ENCODE measurements around the gene TNFSF12. TPM values are rescaled to one million over a fixed set of nuclear protein-coding genes. Genes with fewer than 3 reads are reported as not detected.

The TNFSF12 gene, protein sequence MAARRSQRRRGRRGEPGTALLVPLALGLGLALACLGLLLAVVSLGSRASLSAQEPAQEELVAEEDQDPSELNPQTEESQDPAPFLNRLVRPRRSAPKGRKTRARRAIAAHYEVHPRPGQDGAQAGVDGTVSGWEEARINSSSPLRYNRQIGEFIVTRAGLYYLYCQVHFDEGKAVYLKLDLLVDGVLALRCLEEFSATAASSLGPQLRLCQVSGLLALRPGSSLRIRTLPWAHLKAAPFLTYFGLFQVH
- total RNA-seq = 6.1 and 8.2 TPM in 2 replicates

DNA sequence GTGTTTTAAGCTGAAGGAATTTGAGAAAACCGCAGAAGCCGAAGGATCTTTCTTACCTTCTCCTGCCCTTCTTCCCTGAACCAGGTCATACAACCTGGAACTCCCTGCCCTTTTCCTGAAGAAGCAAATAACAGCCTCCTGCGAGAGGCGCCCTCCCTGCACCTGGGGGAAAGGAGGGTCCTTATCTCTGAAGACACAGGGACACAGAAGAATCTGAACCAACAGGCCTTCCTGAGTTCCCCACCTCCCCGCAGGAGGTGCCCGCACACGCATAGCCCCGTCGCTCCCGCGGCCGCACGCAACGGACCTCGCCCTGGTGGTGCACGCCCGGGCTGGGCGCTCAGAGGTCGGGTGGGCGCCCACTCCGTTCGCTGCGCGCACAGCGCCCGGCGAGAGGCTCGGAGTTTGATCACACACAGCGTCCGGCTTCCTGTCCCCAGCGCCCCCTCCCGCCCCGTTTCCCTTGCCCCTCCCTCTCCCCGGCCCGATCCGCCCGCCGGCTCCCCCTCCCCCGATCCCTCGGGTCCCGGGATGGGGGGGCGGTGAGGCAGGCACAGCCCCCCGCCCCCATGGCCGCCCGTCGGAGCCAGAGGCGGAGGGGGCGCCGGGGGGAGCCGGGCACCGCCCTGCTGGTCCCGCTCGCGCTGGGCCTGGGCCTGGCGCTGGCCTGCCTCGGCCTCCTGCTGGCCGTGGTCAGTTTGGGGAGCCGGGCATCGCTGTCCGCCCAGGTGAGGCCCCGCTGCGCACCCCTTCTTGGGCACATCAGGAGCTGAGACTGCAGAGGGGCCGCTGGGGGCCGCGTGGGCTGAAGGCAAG is at the start of gene TNFSF12:
TNFSF12 (plus strand) TSS at position 474 of the 816 bp plus-strand sequence; CDS start at position 570, 96 bp downstream.
- DNase-seq (ENCODE audit: low read depth, low spot score) = no peak

DNA sequence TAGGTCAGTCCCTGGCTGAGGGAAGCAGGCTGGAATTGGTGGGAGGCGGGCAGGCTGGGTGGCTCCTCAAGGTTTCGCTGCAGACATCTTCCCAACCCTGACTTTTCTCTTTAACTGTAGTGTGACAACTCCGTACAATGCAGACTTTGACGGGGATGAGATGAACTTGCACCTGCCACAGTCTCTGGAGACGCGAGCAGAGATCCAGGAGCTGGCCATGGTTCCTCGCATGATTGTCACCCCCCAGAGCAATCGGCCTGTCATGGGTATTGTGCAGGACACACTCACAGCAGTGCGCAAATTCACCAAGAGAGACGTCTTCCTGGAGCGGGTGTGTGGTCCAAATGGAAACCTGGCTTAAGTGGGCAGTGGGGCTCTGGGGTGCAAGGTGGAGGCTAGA is 49.7 kb upstream of the TNFSF12 start:
- no peak for DNase-seq (ENCODE audit: low read depth, low spot score)

DNA sequence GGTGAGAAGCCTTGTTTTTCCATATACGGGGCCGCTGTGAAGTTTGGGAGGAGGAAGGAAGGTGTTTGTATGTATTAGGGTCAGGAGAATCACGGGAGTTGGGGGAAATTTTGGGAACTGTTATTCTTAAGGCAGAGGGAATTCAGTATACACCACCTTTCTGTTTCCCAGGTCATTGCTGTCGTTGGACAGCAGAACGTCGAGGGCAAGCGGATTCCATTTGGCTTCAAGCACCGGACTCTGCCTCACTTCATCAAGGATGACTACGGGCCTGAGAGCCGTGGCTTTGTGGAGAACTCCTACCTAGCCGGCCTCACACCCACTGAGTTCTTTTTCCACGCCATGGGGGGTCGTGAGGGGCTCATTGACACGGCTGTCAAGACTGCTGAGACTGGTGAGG is 47.1 kb upstream of the TNFSF12 start:
- no peak for DNase-seq (ENCODE audit: low read depth, low spot score)

DNA sequence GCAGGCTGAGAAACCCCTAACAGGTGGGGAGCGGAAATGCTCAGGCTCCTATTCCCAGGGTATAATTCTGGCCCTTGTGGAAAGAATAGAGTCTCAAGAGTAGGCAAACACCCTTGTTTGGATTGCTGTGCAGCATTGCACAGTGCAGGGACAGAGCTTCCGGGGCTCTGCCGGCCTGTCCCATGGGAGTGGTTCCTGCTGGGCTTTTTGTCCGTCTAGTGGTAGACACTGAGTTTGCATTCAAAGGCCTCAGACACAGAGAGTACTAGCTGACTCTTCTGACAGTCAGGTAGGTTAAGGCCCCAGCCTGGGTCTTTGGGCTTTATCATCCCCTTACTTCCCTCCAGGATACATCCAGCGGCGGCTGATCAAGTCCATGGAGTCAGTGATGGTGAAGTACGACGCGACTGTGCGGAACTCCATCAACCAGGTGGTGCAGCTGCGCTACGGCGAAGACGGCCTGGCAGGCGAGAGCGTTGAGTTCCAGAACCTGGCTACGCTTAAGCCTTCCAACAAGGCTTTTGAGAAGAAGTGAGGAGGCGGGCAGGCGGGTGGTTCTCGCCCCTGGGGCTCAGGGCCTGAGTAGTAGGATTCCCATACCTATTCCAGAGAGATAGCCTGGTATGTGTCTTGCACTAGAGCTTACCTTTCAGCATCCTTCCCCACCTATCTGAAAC is 46.5 kb upstream of the TNFSF12 start:
- no peak for DNase-seq (ENCODE audit: low read depth, low spot score)

DNA sequence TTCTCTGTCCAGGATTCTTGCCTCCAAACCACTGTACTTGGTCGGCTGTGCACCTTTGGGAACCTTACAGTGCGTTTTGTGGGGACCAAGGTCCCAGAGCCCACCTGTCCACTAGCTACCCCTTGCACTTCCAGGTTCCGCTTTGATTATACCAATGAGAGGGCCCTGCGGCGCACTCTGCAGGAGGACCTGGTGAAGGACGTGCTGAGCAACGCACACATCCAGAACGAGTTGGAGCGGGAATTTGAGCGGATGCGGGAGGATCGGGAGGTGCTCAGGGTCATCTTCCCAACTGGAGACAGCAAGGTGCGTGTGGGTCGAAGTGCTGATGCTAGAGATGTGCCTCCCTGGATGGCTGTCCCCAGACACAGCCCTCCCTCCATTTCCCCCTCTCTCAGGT is 45.9 kb upstream of the TNFSF12 start:
- DNase-seq (ENCODE audit: low read depth, low spot score) = no peak

DNA sequence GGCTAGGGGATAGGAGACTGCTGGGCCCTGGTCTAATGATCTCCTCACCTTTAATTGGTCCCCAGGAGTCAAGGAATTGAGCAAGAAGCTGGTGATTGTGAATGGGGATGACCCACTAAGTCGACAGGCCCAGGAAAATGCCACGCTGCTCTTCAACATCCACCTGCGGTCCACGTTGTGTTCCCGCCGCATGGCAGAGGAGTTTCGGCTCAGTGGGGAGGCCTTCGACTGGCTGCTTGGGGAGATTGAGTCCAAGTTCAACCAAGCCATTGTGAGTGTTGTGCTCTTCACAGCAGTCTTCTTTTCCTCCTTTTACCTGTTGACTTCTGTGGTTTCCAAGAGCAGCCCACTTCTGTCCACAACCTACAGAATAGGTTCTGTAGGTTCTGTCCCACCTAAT is 45.3 kb upstream of the TNFSF12 start:
- no peak for DNase-seq (ENCODE audit: low read depth, low spot score)

DNA sequence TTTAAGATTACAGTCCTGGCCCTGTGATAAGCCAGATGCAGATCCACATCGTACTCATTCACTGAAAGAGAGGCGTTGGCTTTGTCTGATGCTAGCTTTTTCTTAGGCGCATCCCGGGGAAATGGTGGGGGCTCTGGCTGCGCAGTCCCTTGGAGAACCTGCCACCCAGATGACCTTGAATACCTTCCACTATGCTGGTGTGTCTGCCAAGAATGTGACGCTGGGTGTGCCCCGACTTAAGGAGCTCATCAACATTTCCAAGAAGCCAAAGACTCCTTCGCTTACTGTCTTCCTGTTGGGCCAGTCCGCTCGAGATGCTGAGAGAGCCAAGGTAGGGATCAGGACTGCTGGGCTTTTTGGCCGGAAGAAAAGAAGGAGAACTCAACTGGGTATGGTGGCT is 40.7 kb upstream of the TNFSF12 start:
- DNase-seq (ENCODE audit: low read depth, low spot score) = no peak

DNA sequence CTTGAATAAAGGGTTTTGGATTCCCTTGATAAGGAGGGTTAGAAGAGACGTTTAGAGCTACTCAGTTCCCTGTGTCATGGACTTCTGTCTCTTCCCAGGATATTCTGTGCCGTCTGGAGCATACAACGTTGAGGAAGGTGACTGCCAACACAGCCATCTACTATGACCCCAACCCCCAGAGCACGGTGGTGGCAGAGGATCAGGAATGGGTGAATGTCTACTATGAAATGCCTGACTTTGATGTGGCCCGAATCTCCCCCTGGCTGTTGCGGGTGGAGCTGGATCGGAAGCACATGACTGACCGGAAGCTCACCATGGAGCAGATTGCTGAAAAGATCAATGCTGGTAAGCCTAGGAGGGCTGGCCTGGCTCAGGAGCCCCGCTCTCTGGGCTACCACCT is 40.0 kb upstream of the TNFSF12 start:
- no peak for DNase-seq (ENCODE audit: low read depth, low spot score)

DNA sequence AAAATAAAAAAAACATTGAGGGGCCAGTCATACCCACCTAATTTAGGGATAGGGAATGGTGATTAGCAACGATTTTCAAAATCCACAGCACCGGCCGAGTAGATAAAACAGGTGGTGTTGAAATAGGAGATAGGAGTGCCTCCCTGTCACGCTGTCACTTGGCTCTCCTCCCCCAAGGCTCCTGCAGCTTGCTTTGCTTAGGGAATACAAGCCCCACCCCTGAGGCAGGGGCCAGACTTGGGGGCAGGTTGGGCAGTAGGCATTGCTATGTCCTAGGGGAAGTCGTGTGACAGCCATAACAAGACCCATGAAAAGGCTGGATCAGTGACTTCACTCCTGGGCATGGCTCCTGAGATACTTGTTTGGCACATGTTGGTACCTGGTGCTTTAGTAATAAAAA is 38.9 kb upstream of the TNFSF12 start:
- DNase-seq (ENCODE audit: low read depth, low spot score) = no peak

DNA sequence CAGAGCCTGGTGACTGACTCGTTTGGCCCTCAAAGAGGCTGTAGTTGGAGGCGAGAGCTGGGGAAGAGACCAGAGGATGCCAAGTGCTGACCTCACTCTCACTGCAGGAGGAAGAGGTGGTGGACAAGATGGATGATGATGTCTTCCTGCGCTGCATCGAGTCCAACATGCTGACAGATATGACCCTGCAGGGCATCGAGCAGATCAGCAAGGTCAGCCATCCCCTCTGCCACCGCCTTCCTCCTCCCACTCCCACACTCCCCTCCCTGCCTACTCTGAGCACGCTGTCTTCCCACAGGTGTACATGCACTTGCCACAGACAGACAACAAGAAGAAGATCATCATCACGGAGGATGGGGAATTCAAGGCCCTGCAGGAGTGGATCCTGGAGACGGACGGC is 37.8 kb upstream of the TNFSF12 start:
- no peak for DNase-seq (ENCODE audit: low read depth, low spot score)

DNA sequence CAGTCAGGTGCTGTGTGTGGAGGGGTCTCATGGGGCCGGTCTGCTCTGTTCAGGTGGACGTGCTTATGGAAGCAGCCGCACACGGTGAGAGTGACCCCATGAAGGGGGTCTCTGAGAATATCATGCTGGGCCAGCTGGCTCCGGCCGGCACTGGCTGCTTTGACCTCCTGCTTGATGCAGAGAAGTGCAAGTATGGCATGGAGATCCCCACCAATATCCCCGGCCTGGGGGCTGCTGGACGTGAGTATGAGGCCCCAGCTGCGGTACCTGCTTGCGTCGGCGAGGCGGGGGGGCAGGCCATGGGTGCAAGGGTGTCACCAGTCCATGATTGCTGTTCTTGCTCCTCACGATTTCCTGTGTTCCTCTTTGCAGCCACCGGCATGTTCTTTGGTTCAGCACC is 36.8 kb upstream of the TNFSF12 start:
- DNase-seq (ENCODE audit: low read depth, low spot score) = no peak

DNA sequence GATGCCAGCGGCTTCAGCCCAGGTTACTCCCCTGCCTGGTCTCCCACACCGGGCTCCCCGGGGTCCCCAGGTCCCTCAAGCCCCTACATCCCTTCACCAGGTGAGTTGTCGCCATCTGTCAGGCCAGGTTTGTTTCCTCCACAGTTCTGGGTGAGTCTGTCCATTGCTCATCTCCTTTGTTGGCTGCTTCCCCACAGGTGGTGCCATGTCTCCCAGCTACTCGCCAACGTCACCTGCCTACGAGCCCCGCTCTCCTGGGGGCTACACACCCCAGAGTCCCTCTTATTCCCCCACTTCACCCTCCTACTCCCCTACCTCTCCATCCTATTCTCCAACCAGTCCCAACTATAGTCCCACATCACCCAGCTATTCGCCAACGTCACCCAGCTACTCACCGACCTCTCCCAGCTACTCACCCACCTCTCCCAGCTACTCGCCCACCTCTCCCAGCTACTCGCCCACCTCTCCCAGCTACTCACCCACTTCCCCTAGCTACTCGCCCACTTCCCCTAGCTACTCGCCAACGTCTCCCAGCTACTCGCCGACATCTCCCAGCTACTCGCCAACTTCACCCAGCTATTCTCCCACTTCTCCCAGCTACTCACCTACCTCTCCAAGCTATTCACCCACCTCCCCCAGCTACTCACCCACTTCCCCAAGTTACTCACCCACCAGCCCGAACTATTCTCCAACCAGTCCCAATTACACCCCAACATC is 35.9 kb upstream of the TNFSF12 start:
- no peak for DNase-seq (ENCODE audit: low read depth, low spot score)

DNA sequence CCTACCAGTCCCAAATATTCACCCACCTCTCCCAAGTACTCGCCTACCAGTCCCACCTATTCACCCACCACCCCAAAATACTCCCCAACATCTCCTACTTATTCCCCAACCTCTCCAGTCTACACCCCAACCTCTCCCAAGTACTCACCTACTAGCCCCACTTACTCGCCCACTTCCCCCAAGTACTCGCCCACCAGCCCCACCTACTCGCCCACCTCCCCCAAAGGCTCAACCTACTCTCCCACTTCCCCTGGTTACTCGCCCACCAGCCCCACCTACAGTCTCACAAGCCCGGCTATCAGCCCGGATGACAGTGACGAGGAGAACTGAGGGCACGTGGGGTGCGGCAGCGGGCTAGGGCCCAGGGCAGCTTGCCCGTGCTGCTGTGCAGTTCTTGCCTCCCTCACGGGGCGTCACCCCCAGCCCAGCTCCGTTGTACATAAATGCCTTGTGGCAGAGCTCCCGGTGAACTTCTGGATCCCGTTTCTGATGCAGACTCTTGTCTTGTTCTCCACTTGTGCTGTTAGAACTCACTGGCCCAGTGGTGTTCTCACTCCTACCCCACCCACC is 34.9 kb upstream of the TNFSF12 start:
- DNase-seq (ENCODE audit: low read depth, low spot score) = no peak

DNA sequence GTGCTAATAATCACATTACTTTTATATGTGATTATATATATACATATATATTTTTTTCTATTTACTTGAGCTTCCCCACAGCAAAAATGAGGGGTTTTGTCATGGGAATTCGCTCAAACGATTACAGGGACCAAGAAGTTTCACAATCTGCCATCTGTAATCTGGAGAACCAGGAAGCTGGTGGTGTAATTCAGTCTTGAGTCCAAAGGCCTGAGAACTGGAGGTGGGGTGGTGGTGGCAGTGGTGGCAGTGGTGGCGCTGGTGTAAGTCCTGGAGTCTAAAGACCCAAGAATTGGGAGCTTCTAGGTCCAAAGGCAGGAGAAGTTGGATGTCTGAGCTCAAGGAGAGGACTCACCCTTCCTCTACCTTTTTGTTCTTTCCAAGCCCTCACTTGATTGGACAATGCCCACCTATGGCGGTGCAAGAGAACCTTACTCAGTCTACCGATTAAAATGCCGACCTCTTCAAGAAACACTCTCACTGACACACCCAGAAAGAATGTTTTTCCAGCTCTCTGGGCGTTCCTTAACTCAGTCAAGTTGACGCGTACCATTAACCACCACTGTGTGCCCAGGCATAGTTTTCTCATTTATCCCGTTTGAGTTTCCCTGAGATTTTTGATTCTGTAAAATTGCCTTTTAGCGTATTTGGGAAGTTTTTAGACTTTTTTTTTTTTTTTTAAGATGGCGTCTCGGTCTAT is 32.8 kb upstream of the TNFSF12 start:
- DNase-seq (ENCODE audit: low read depth, low spot score) = no peak

DNA sequence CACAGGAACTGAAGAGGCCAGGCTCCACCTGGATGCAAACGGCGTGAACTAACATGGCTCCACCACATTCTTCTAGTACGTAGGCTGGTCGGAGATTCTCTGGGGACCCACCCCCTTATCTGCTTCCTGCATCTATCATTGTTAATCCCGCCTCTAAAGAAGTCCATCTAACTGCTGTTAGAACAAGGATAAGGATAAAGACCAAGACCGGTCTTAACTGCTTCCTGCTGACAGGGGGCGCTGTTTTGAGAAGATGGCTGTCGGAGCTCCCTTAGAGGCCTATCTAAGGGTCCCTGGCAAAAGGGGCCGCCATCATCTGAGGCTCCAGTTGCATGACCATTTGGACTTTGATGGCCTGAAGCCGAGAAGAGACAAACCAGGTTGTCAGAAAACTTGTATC is 25.8 kb upstream of the TNFSF12 start:
- no peak for DNase-seq (ENCODE audit: low read depth, low spot score)

DNA sequence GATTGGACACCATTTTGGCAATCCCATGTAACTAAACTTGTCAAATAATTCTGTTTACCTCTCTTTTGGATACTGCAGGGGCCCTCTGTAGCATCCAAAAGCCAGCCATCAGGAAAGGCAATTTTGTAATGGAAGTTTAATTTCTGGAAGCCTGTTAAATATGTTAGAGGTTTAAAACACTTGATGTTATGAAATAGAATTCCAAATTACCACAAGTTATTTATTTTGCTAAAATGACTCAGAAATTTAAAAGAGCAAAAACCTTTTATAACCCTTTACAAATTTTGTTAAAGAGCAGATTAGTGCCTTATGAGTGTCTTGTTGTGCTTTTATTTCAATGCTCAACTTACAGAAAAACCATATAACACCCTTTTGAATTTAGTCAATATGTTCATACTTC is 20.0 kb upstream of the TNFSF12 start:
- DNase-seq (ENCODE audit: low read depth, low spot score) = no peak

DNA sequence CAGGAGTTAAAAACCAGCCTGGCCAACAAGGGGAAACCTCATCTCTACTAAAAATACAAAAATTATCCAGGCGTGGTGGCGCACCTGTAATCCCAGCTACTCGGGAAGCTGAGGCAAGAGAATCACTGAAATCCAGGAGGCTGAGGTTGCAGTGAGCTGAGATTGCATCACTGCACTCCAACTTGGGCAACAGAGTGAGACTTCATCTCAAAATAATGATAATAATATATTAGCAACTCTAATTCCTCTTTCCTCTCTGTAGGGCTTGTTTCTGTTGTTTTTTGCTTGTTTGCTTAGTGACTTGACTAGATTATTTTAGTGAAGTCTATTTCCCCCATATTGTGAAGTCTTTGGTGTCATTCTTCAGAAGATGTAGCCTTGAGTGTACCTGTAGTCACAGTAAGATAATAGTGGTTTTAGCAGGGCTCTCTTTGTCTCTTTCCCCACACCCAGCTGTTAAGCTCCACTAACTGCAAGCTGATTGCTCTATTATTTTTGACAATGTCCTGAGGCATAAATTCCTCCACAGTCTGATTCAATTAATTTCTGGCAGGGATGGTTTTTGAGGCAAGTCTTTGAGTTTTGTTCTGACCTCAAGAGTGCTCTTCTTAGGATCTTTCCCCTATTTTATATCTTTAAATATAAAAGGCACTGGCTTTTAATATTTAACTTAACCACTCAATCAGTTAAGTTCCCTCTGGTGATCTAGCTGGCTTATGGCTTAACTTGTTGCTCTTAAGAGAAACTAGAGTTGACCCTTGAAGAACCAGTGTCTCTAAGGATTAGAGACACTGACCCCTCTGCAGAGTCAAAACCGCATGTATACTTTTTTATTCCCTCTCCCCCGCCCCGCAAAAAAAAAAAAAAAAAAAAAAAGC is 18.6 kb upstream of the TNFSF12 start:
- no peak for DNase-seq (ENCODE audit: low read depth, low spot score)

DNA sequence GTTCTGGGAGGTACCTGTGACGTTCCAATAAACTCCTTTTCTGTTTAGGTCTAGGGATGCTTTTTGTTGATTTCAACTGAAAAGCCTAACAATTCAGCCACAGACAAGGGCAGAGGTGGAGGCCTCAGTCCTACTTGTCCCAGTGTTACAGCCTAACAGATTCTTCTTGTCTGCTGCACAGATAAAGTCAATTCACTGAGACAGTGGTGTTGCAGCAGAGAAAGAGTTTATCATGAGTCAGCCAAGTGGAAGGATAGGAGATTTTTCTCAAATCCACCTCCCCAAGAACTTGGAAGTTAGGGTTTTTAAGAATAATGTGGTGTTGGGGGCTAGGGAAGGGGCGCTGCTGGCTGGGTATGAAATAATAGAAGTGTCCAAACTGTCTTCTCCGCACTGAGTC is 10.8 kb upstream of the TNFSF12 start:
- no peak for DNase-seq (ENCODE audit: low read depth, low spot score)

DNA sequence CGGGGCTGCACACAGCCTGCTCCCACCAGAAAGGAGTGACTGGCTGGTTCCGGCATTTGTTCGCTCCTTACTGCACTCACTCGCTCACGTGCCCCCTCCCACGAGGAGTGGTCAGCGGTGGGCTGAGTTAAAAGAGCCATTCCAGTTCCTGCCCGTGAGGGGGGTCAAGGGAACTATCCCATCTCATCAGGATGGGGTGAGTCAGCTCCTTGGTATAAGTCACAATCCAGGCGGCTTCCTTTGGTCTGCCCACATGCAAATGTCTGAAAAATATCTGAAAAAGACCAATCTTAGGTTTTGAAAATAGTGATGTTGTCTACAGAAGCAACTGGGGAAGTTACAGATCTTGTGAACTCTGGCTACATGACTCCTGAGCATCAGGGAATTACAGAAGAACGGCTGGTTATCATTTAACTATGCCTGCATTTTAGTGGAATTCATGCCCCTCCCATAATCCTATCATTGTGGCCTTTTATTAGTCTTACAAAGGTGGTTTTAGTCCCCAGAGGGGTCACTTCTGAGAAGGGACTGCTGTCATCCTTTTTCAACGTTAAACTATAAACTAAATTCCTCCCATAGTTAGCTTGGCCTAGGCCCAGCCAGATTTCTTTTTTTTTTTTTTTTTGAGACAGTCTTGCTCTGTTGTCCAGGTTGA is 9.8 kb upstream of the TNFSF12 start:
- DNase-seq (ENCODE audit: low read depth, low spot score) = no peak
